Lung microvascular endothelial cell (primary cell): Measurements from ENCODE around the gene MMP17. TPM values are rescaled to one million over a fixed set of nuclear protein-coding genes. Genes with fewer than 3 reads are reported as not detected.
A peak's percentile ranks its signal among the peaks of the same experiment; 100 is the strongest.

ENCODE experiments used
- DNase-seq, 2 donors: peaks; one replicate each; pipeline versions ENCODE4 v3.0.0 to v3.0.0-alpha.2; 2010; ENCODE audit warnings: low read depth in 2 of 2
- total RNA-seq: library from RNA; depleted of rRNA; stranded (reverse); fragments of >200 nt; gene quantifications from 2 replicates; pipeline ENCODE4 v1.2.1, GENCODE V29; 2014

MMP17 gene
- total RNA-seq, 1 donor from 2014 or later, result 9.9 TPM

- DNase-seq, result no peak
These were observed 64.8 kb downstream of the MMP17 start for GRCh38 chr12:131892711-131893604.

GRCh38 chr12:131893605-131894312 lies 65.6 kb downstream of the MMP17 start:
- no peak for DNase-seq

GRCh38 chr12:131894313-131894860 lies 66.2 kb downstream of the MMP17 start, which contains the start of gene ULK1:
Gene ULK1 (plus strand): TSS chr12:131894622. CDS start chr12:131895002, 380 bp downstream.
- DNase-seq, result peak; percentile 90 to 94

GRCh38 chr12:131894981-131895639 lies 66.9 kb downstream of the MMP17 start:
- peak in 1 of 2 donors; percentile 14 for DNase-seq

- no peak for DNase-seq
These were observed 67.5 kb downstream of the MMP17 start for GRCh38 chr12:131895640-131896079.

GRCh38 chr12:131896080-131896810 lies 68.1 kb downstream of the MMP17 start:
- peak; percentile 90 to 95 for DNase-seq

- DNase-seq, result peak in 1 of 2 donors; percentile 63
These were observed 68.6 kb downstream of the MMP17 start for GRCh38 chr12:131896811-131897270.

- no peak for DNase-seq
These were observed 69.1 kb downstream of the MMP17 start for GRCh38 chr12:131897276-131897675.

- no peak for DNase-seq
These were observed 69.7 kb downstream of the MMP17 start for GRCh38 chr12:131897875-131898274.

GRCh38 chr12:131900397-131900796 lies 72.2 kb downstream of the MMP17 start:
- peak in 1 of 2 donors; percentile 2 for DNase-seq

Other genes starting within 250 kb of the MMP17 start
- 11.1 and 15.9 TPM in 2 replicates for gene SFSWAP, start 117.3 kb upstream of the MMP17 start, total RNA-seq
- 4.8 and 6.9 TPM in 2 replicates for gene ULK1, start 66.2 kb downstream of the MMP17 start, total RNA-seq
- gene PUS1, start 100.9 kb downstream of the MMP17 start, total RNA-seq, result 5.0 and 7.5 TPM in 2 replicates
- gene EP400, start 121.5 kb downstream of the MMP17 start, total RNA-seq, result 5.7 and 6.7 TPM in 2 replicates